ENCODE measurements around the gene GNB2.

Gene GNB2

GRCh38 chr7:100677308-100678267, 4.0 kb downstream of the GNB2 start:
- no peak for TF ChIP-seq CTCF (conservative IDR thresholded peaks at IDR 0.05; ENCODE audit: low read length)
- no peak for TF ChIP-seq EZH2phosphoT487 (IDR thresholded peaks at IDR 0.05; ENCODE audit: borderline replicate concordance)
- no peaks in the 10 kb centered on the region for H3K9me2 ChIP-seq (replicated peaks; ENCODE audit: low read depth, low read length)
- H2AFZ ChIP-seq (ENCODE audit: low read length): no peak overlapping the region
- no peaks in the 10 kb centered on the region; the same call in 1 of the 2 replicates for H3F3A ChIP-seq (ENCODE audit: low read depth)
- H3K9ac ChIP-seq (ENCODE audit: low read depth, low read length, poor library complexity, severe bottlenecking): no peak overlapping the region
- peaks cover 38% of the 10 kb centered on the region for H3K79me2 ChIP-seq (ENCODE audit: insufficient read depth, low read length)
- no peak overlapping the region for H3K4me2 ChIP-seq (ENCODE audit: low read depth, low read length, poor library complexity, severe bottlenecking)
- H3K4me1 ChIP-seq (ENCODE audit: insufficient read depth, low read length, poor library complexity, severe bottlenecking): peaks cover 7% of the 10 kb centered on the region
- H3K27me3 ChIP-seq (ENCODE audit: insufficient read depth, low read length, poor library complexity, severe bottlenecking): no peaks in the 10 kb centered on the region
- H3K36me3 ChIP-seq (ENCODE audit: insufficient read depth, low read length): peaks cover 59% of the 10 kb centered on the region; the same call in 1 of the 2 replicates
- no peaks in the 10 kb centered on the region for H3K9me3 ChIP-seq (ENCODE audit: insufficient read depth, low read depth, low read length)
- peaks cover 58% of the 10 kb centered on the region for H4K20me1 ChIP-seq (ENCODE audit: insufficient read depth, low read length, poor library complexity, severe bottlenecking)
- H3K4me3 ChIP-seq (ENCODE audit: low read length, poor library complexity, severe bottlenecking): no peak overlapping the region

GRCh38 chr7:100678291-100678984, 4.9 kb downstream of the GNB2 start:
- peaks cover 58% of the 10 kb centered on the region for H4K20me1 ChIP-seq (ENCODE audit: insufficient read depth, low read length, poor library complexity, severe bottlenecking)
- peaks cover 68% of the 10 kb centered on the region; the same call in 1 of the 2 replicates for H3K36me3 ChIP-seq (ENCODE audit: insufficient read depth, low read length)
- peaks cover 7% of the 10 kb centered on the region for H3K4me1 ChIP-seq (ENCODE audit: insufficient read depth, low read length, poor library complexity, severe bottlenecking)

More at GRCh38 chr7:100678291-100678984, 4.9 kb downstream of the GNB2 start:
- no peaks in the 10 kb centered on the region for H3K27me3 ChIP-seq (ENCODE audit: insufficient read depth, low read length, poor library complexity, severe bottlenecking)
- H3K4me2 ChIP-seq (ENCODE audit: low read depth, low read length, poor library complexity, severe bottlenecking): no peak overlapping the region
- no peak overlapping the region for H3K9ac ChIP-seq (ENCODE audit: low read depth, low read length, poor library complexity, severe bottlenecking)
- peaks cover 38% of the 10 kb centered on the region for H3K79me2 ChIP-seq (ENCODE audit: insufficient read depth, low read length)
- no peaks in the 10 kb centered on the region; the same call in 1 of the 2 replicates for H3F3A ChIP-seq (ENCODE audit: low read depth)
- no peaks in the 10 kb centered on the region for H3K9me2 ChIP-seq (replicated peaks; ENCODE audit: low read depth, low read length)
- no peaks in the 10 kb centered on the region for H3K9me3 ChIP-seq (ENCODE audit: insufficient read depth, low read depth, low read length)
- H2AFZ ChIP-seq (ENCODE audit: low read length): no peak overlapping the region
- no peak overlapping the region for H3K4me3 ChIP-seq (ENCODE audit: low read length, poor library complexity, severe bottlenecking)
- TF ChIP-seq EZH2phosphoT487 (IDR thresholded peaks at IDR 0.05; ENCODE audit: borderline replicate concordance) (no peak), CTCF (conservative IDR thresholded peaks at IDR 0.05; ENCODE audit: low read length) (no peak)

All from Loucy (cell line).